ENCODE results near the gene ORM1. TPM values are rescaled to one million over a fixed set of nuclear protein-coding genes. Genes with fewer than 3 reads are reported as not detected.

The ORM1 gene
- total RNA-seq, 3 donors from 2014 or later, result 2.8 TPM; not detected in 2

- ATAC-seq, result no peak
- peak in 2 of 3 donors; percentile 27 to 51 for DNase-seq
- H3K4me1 ChIP-seq (ENCODE audit: low read depth), result peaks cover 9% of the 10 kb centered on the region
- intact Hi-C loops (cut with DNase I, micrococcal nuclease), result no loop called here
- no peak for TF ChIP-seq CTCF (IDR thresholded peaks at IDR 0.05)
- H3K36me3 ChIP-seq (ENCODE audit: low read depth), result peaks cover 3% of the 10 kb centered on the region
- no peak overlapping the region for H3K4me3 ChIP-seq
- no peaks in the 10 kb centered on the region for H3K9me3 ChIP-seq
These were observed 52.7 kb downstream of the ORM1 start for GRCh38 chr9:114375386-114376175.

Other genes with a start within 250 kb of the ORM1 start
- gene AMBP, start 244.8 kb upstream of the ORM1 start, total RNA-seq, result under 1 TPM in 2 of 3 donors, not detected in 1; 0.63 to 0.81 TPM
- 10 to 100 TPM; 12.3 to 36.9 (median 13.6) TPM for gene KIF12, start 223.8 kb upstream of the ORM1 start, total RNA-seq
- gene COL27A1, start 167.6 kb upstream of the ORM1 start, total RNA-seq, result 10 to 100 TPM in 1 of 3 donors, 1 to 10 TPM in 2; 3.1 to 13.6 (median 4.0) TPM
- gene ORM2, start 6.8 kb downstream of the ORM1 start, total RNA-seq, result 1 to 10 TPM in 1 of 3 donors, not detected in 2; 1.0 TPM
- gene AKNA, start 64.9 kb downstream of the ORM1 start, total RNA-seq, result 10 to 100 TPM; 29.3 to 45.1 (median 44.9) TPM
- 10 to 100 TPM in 1 of 3 donors, 1 to 10 TPM in 2; 2.8 to 19.1 (median 4.7) TPM for gene WHRN, start 182.4 kb downstream of the ORM1 start, total RNA-seq

Measured in mucosa of descending colon (tissue), 3 donors.